Fibroblast of skin of left biceps (primary cell): ENCODE measurements around the gene PRAMEF18.
"Not testable (repeated sequence)": the region's sequence is repeated elsewhere in the genome, so short reads cannot be mapped to it uniquely, and the experiment has no call there.

Experiments
- DNase-seq, 2 experiments: peaks; one replicate each; pipeline ENCODE4 v3.0.0-alpha.2; 2013; ENCODE audit warnings: low read depth in 2 of 2

The PRAMEF18 gene

DNA sequence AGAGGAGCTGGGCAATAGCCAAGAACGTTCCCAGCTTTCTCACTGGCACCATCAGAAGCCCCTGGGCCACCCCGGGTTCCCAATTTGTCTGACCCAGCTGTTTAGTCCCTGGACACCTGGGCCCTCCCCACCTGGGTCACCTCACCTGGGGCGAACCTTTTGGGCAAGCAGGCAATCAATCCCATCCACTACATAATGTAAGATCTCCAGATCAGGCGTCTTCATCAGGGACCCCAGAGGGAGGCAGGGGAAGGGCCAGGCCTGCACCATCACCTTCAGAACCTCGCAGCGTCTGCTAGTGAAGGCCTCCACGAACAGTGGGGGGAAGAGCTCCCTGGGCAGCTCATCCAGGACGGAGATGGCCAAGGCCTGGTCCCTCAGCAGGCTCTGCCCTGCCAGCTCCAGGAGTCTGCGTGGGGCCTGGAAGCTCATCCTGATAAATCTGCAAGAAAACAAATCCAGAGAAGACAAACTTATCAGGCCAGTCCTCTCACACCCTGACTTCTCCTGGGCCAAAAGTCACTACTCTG is at the start of gene PRAMEF18:
Gene PRAMEF18 (minus strand): TSS at position 480 of the 530 bp plus-strand sequence. CDS start 48 bp downstream, at position 432.
- DNase-seq: not testable (repeated sequence)

- not testable (repeated sequence) for DNase-seq
These were observed 39.2 kb upstream of the PRAMEF18 start for GRCh38 chr1:13265124-13265523.

DNA sequence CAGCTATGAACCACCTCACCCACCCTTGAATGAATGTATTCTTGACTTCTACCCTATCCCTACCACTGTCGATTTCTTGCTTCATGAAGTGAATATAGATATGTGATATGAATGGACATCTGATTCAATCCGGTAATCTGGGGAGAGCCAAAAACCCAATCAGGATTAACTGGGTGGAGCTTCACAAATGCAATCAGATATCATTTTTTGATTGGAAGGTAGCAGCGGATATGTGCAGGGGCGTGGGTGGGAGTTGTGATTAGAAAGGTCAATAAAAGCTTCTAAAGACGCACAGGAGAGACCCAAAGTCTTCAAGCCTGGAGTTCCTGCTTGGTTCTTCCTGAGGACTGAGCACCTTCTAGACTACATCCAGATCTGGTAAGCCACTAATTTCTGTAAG is 27.9 kb upstream of the PRAMEF18 start, which contains the start of gene PRAMEF5:
Gene PRAMEF5 (plus strand): TSS at position 301 of the 400 bp plus-strand sequence. CDS start 5,071 bp downstream, outside the sequence.
- DNase-seq: not testable (repeated sequence)

DNA sequence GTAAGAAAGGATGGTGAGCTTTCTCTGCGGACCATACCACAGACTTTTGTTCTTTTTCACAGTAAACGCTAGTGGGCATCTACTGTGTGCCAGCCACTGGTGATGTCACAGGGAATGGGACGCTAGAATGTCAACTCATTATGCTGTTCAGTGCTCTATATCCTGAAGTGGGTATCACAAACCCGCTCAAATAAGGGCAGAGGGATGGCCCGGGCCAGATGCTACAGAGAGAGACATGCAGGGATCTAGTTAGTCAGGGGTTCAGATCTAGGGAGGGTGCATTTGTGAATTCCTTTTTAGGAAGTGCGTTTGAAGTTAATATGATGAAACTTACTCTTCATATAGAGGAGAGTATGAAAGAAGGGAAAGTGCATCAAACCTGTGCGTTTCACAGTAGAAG is 21.2 kb upstream of the PRAMEF18 start:
- not testable (repeated sequence) for DNase-seq

DNA sequence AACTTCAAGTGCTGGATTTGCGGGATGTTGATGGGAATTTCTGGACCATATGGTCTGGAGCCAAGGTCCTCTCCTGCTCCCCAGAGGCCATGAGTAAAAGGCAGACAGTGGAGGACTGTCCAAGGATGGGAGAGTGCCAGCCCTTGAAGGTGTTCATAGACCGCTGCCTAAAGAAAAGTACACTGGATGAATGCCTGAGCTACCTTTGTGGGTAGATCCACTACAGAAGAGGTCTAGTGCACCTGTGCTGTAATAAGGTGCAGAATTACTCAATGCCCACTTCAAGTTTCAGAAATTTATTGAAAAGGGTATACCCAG is 20.6 kb upstream of the PRAMEF18 start:
- not testable (repeated sequence) for DNase-seq

- DNase-seq: not testable (repeated sequence)
These were observed 20.0 kb upstream of the PRAMEF18 start for GRCh38 chr1:13245841-13246553.

- not testable (repeated sequence) for DNase-seq
These were observed 17.7 kb upstream of the PRAMEF18 start for GRCh38 chr1:13243536-13244263.

- DNase-seq: not testable (repeated sequence)
These were observed 13.7 kb upstream of the PRAMEF18 start for GRCh38 chr1:13239633-13240032.

- not testable (repeated sequence) for DNase-seq
These were observed 11.6 kb upstream of the PRAMEF18 start for GRCh38 chr1:13237572-13237971.

DNA sequence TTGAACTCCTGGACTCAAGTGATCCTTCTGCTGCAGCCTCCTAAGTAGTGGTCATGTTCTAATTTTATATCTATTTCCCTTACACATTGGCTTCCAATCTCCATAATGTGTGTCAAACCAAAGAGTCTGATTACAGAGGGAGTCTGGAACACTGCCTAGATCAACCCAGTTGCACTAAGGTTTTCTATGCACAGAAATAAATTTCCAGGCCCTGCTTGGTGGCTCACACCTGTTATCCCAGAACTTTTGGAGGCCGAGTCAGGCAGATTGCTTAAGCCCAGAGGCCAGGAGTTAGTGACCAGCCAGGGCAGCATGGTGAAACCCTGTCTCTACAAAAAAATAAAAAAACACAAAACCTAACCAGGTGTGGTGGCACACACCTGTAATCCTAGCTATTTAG is 8.1 kb upstream of the PRAMEF18 start:
- not testable (repeated sequence) for DNase-seq

GRCh38 chr1:13232056-13232455 is 6.1 kb upstream of the PRAMEF18 start:
- DNase-seq: not testable (repeated sequence)

DNA sequence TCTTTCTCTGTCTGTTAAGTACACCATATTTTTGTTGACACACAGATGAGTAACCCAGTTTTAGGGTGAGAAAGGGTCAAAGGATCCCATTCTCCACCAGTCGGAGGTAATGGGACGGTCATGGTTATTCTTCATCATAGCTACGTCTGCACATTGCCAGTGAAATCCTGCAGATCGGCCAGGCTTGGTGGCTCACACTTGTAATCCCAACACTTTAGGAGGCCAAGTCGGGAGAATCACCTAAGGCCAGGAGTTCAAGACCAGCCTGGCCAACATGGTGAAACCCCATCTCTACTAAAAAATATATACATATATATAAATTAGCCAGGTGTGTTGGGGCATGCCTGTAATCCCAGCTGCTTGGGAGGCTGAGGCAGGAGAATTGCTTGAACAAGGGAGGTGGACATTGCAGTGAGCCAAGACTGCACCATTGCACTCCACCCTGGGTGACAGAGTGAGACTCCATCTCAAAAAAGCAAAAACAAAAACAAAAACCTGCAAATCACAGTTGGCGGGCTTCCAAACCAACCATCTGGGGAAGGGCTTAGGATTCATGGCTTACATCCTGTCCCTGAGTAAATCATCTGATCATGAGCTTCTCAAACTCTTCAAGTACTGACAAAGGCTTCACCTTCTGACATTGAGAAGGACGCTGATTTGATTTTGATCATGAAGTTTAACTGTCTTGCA is 5.3 kb upstream of the PRAMEF18 start:
- not testable (repeated sequence) for DNase-seq

- not testable (repeated sequence) for DNase-seq
These were observed 4.6 kb upstream of the PRAMEF18 start for GRCh38 chr1:13230601-13231000.

GRCh38 chr1:13230096-13230495 is 4.1 kb upstream of the PRAMEF18 start:
- not testable (repeated sequence) for DNase-seq

- no peak for DNase-seq
These were observed 2.4 kb upstream of the PRAMEF18 start for GRCh38 chr1:13228343-13228781.

GRCh38 chr1:13227271-13228055 is 1.5 kb upstream of the PRAMEF18 start:
- DNase-seq: not testable (repeated sequence)

DNA sequence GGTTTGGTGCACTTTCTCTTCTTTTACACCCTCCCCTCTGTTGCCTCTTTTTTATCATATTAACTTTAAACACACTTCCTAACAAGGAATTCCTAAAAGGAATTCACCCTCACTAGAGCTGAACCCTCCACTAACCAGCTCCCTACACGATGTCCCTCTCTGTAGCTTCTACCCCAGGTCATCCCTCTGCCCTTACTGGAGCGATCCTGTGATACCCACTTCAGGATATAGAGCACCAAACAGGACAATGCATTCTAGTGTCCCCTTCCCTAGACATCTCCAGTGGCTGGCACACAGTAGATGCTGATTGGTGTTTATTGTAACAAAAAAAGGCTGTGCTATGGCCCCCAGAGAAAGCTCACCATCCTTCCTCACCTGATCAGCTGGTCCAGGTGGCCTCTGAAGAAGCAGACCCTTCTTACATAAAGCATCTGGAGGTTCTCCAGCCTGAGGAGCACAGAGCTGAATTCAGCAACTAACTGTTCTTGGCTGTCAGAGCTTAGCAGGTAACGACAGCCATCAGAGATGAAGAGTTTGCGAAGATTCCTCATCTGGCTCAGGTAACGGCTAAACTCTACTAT is 1.4 kb downstream of the PRAMEF18 start:
- DNase-seq: no peak

GRCh38 chr1:13222788-13223187 is 3.2 kb downstream of the PRAMEF18 start:
- not testable (repeated sequence) for DNase-seq

DNA sequence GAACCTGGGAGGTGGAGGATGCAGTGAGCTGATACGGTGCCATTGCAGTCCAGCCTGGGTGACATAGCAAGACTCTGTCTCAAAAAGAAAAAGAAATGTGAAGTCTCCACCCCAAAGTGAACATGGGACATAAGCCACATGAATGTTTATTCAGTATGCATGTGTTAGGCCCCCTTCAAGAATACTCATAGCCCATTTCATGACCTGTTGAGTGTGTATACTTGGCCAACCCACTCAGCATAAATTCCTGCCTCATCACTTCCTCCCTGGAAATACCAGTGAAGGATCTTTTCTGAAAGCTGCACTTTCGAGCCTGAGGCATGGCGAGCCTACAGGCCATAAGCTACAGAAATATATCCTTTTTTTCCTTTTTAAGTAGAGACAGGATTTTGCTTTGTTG is 6.8 kb downstream of the PRAMEF18 start:
- not testable (repeated sequence) for DNase-seq

DNA sequence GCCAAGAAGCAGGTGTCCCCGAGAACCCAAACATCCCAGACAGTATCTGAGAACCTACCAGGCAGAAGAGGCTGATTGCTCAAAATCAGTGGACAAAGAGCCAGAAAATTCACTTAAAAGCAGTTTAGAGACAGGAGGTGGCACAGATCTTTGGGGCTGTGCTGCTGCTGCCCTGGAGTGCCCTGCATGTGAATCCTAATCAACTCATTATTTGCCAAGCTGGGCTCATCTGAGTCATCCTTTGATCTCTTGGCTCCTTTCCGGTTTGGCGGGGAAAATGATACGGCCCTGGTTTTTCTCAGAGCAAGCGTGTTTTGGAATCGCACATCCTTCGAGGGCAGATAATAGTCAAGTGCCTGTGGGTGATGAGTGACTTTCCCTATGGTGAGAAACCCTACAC is 9.3 kb downstream of the PRAMEF18 start:
- DNase-seq: not testable (repeated sequence)

GRCh38 chr1:13208712-13209111 is 17.2 kb downstream of the PRAMEF18 start:
- DNase-seq: not testable (repeated sequence)
